GM21423 (cell line): ENCODE results near the gene BFSP2.
"Not testable (repeated sequence)": the region's sequence is repeated elsewhere in the genome, so short reads cannot be mapped to it uniquely, and the experiment has no call there.

Experiments used
- ATAC-seq: cut with Tn5 transposase; IDR thresholded peaks from one replicate; pipeline ENCODE4 v1.9.1; 2021; ENCODE audit warnings: mild to moderate bottlenecking, moderate library complexity; ENCODE audit not compliant: unreplicated experiment

Gene BFSP2

GRCh38 chr3:133455281-133455680, 55.4 kb downstream of the BFSP2 start:
- ATAC-seq = no peak

GRCh38 chr3:133455960-133456359, 56.1 kb downstream of the BFSP2 start:
- no peak for ATAC-seq

- ATAC-seq = no peak
These were observed 57.2 kb downstream of the BFSP2 start for GRCh38 chr3:133457025-133457424.

- ATAC-seq = no peak
These were observed 57.7 kb downstream of the BFSP2 start for GRCh38 chr3:133457465-133458067.

- no peak for ATAC-seq
These were observed 59.5 kb downstream of the BFSP2 start for GRCh38 chr3:133459400-133459799.

GRCh38 chr3:133460809-133461208, 61.0 kb downstream of the BFSP2 start:
- no peak for ATAC-seq

GRCh38 chr3:133461291-133461690, 61.4 kb downstream of the BFSP2 start:
- ATAC-seq = no peak

- no peak for ATAC-seq
These were observed 63.5 kb downstream of the BFSP2 start for GRCh38 chr3:133463347-133463860.

- ATAC-seq = no peak
These were observed 64.7 kb downstream of the BFSP2 start for GRCh38 chr3:133464573-133464972.

GRCh38 chr3:133466531-133467386, 66.9 kb downstream of the BFSP2 start:
- ATAC-seq = peak; percentile 41

- no peak for ATAC-seq
These were observed 67.9 kb downstream of the BFSP2 start for GRCh38 chr3:133467780-133468179.

GRCh38 chr3:133468251-133468721, 68.4 kb downstream of the BFSP2 start:
- no peak for ATAC-seq

- no peak for ATAC-seq
These were observed 69.4 kb downstream of the BFSP2 start for GRCh38 chr3:133469140-133469731.

- ATAC-seq = no peak
These were observed 72.4 kb downstream of the BFSP2 start for GRCh38 chr3:133472242-133472641.

- ATAC-seq = no peak
These were observed 73.0 kb downstream of the BFSP2 start for GRCh38 chr3:133472889-133473288.

GRCh38 chr3:133473472-133474191, 73.8 kb downstream of the BFSP2 start:
- not testable (repeated sequence) for ATAC-seq

- ATAC-seq = no peak
These were observed 74.5 kb downstream of the BFSP2 start for GRCh38 chr3:133474251-133474801.

GRCh38 chr3:133474817-133475216, 75.0 kb downstream of the BFSP2 start:
- ATAC-seq = no peak

- ATAC-seq = peak; percentile 79
These were observed 75.6 kb downstream of the BFSP2 start for GRCh38 chr3:133475245-133476010.

- no peak for ATAC-seq
These were observed 77.1 kb downstream of the BFSP2 start for GRCh38 chr3:133476971-133477375.
